Lower leg skin (tissue), 4 donors: ENCODE measurements around the gene PHGDH. TPM values are rescaled to one million over a fixed set of nuclear protein-coding genes. Genes with fewer than 3 reads are reported as not detected.

Experiments used
- DNase-seq, 2 donors: peaks; one replicate each; pipeline ENCODE4 v3.0.0-alpha.2; 2019; ENCODE audit warnings: low spot score in 2 of 2
- H3K4me3 ChIP-seq: fragments of 200-600 bp; sonication (generic); 2 replicates; pipeline ENCODE4 v1.5.1; 2017; ENCODE audit warnings: mild to moderate bottlenecking, low read depth; ENCODE audit not compliant: poor library complexity, severe bottlenecking
- CTCF ChIP-seq, 3 donors: fragments of 450-650 bp; IDR thresholded peaks; one replicate each; pipeline ENCODE4 v1.5.1; 2016; ENCODE audit warnings: antibody characterized with exemption in 3 of 3, mild to moderate bottlenecking in 3 of 3, moderate library complexity in 2 of 3
- POLR2A ChIP-seq, 2 donors: fragments of 450-650 bp; IDR thresholded peaks; one replicate each; pipeline ENCODE4 v1.6.1; 2016 to 2017; ENCODE audit warnings: antibody characterized with exemption in 2 of 2, mild to moderate bottlenecking in 1 of 2, moderate library complexity in 1 of 2
- WGBS, 2 donors: methylation state at CpG; one replicate each; pipeline ENCODE4 v1.1.5; 2018; 5-methylcytosine and 5-hydroxymethylcytosine counted together
- intact Hi-C: fragments of 100-400 bp; cut with DNase I; formaldehyde crosslinking; loops from one replicate; pipeline ENCODE4 v1.15.0; 2023; ENCODE audit warnings: low total_unique reads
- total RNA-seq, 4 donors: library from RNA; depleted of rRNA; stranded (reverse); fragments of >200 nt; gene quantifications; one replicate each; pipeline ENCODE4 v1.1.0, GENCODE V29; 2016

Gene PHGDH
- total RNA-seq, 4 donors from 2014 or later: 55.1 to 94.2 (median 73.5) TPM

DNA sequence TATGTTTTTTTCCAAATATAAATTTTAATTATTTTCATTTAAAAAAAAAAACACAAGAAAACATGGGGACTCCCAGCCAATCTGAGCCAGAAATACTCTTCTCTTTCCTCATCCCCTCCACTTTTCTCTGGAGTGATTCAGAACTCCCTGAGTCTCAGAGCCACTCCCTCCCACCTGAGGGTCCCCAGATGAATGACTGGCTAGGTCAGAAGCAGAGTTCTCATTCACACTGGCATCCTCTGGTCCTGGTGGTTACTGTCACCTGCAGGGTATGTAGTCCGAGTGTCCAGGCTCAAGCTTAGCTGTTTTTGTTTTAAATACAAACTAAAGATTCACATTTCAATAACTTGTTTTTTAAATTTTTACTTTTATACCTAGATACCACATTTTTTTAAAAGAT lies 50.7 kb downstream of the PHGDH start:
- WGBS, 2 donors: 89 to 91% methylated on average over 1 of the region's 1 CpG
- DNase-seq: no peak
- TF ChIP-seq CTCF (IDR thresholded peaks at IDR 0.05) (no peak), POLR2A (IDR thresholded peaks at IDR 0.05) (no peak)
- H3K4me3 ChIP-seq: no peak overlapping the region
- intact Hi-C loops: no loop called here

- H3K4me3 ChIP-seq: no peak overlapping the region
- TF ChIP-seq CTCF (IDR thresholded peaks at IDR 0.05): no peak
- no peak for TF ChIP-seq POLR2A (IDR thresholded peaks at IDR 0.05)
- 73 to 76% methylated on average over 1 of the region's 1 CpG for WGBS, 2 donors
- intact Hi-C loops: no loop called here
- DNase-seq: no peak
These were observed 51.2 kb downstream of the PHGDH start for GRCh38 chr1:119762953-119763352.

- no peak for TF ChIP-seq POLR2A (IDR thresholded peaks at IDR 0.05)
- TF ChIP-seq CTCF (IDR thresholded peaks at IDR 0.05): no peak
- intact Hi-C loops: no loop called here
- WGBS, 2 donors: 83 to 91% methylated on average over 6 of the region's 6 CpGs
- H3K4me3 ChIP-seq: no peak overlapping the region
- no peak for DNase-seq
These were observed 52.5 kb downstream of the PHGDH start for GRCh38 chr1:119764220-119764619.

DNA sequence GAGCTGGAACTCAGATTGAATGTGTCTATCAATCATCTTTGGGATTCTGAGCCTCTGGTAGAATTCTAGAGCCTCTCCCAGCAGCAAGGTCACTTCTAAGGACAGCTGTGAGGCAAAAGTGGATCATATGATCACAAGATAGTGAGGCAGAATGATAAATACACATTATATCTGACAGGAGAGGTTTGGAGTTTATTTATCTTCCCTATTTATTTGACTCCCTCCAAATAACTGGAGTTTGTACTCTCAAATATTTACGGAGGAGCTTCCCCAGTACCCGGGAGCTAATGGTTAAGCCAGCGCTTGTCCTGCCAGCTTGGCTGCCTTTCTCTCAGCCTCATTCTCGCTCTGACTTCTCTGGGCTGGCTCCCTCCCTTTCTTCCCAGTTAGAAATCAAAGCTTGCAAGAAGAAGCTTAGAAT lies 54.6 kb downstream of the PHGDH start:
- intact Hi-C loops: no loop called here
- no peak for TF ChIP-seq CTCF (IDR thresholded peaks at IDR 0.05)
- TF ChIP-seq POLR2A (IDR thresholded peaks at IDR 0.05): no peak
- H3K4me3 ChIP-seq: no peak overlapping the region
- DNase-seq: no peak
- 30 to 39% methylated on average over 4 of the region's 4 CpGs for WGBS, 2 donors

GRCh38 chr1:119767486-119767885 lies 55.8 kb downstream of the PHGDH start:
- DNase-seq: no peak
- no peak overlapping the region for H3K4me3 ChIP-seq
- intact Hi-C loops: no loop called here
- WGBS, 2 donors: 24 to 26% methylated on average over 2 of the region's 2 CpGs
- TF ChIP-seq POLR2A (IDR thresholded peaks at IDR 0.05) (no peak), CTCF (IDR thresholded peaks at IDR 0.05) (no peak)

DNA sequence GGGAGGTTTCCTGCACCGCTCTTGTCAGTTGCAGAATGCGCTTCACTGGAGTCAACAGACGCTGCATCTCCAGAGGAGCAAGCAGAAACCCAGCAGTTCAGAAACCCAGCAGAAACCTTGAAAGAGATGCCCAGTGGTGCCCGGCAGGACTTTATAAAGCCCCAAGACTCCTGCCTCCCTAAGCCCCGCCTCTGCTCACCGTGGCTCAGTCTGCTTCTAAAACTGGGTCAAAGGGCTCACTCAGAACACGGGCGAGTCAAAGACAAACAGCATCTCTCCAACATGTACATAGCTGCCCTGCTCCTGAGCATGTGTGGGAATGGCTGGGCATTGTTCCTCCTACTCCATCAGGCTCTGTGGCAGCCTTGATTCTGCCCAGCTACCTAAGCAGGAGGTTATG lies 57.0 kb downstream of the PHGDH start, which contains the start of gene HMGCS2:
Gene HMGCS2 (minus strand): TSS at position 128 of the 400 bp plus-strand sequence. CDS start 61 bp downstream, at position 67.
- no peak for TF ChIP-seq CTCF (IDR thresholded peaks at IDR 0.05)
- no peak for TF ChIP-seq POLR2A (IDR thresholded peaks at IDR 0.05)
- WGBS, 2 donors: 56 to 61% methylated on average over 7 to 8 of the region's 8 CpGs
- intact Hi-C loops: no loop called here
- no peak within 1 kb of the TSS for H3K4me3 ChIP-seq
- DNase-seq: no peak
